ENCODE data around the gene HNRNPC. TPM values are rescaled to one million over a fixed set of nuclear protein-coding genes. Genes with fewer than 3 reads are reported as not detected.

HNRNPC gene
- total and polyA plus RNA-seq, 10 of the 15 experiments (the other 5 are each of a cell fraction or from before 2014, with no cell fraction given), result 679 to 1,492 (median 1,262) TPM

DNA sequence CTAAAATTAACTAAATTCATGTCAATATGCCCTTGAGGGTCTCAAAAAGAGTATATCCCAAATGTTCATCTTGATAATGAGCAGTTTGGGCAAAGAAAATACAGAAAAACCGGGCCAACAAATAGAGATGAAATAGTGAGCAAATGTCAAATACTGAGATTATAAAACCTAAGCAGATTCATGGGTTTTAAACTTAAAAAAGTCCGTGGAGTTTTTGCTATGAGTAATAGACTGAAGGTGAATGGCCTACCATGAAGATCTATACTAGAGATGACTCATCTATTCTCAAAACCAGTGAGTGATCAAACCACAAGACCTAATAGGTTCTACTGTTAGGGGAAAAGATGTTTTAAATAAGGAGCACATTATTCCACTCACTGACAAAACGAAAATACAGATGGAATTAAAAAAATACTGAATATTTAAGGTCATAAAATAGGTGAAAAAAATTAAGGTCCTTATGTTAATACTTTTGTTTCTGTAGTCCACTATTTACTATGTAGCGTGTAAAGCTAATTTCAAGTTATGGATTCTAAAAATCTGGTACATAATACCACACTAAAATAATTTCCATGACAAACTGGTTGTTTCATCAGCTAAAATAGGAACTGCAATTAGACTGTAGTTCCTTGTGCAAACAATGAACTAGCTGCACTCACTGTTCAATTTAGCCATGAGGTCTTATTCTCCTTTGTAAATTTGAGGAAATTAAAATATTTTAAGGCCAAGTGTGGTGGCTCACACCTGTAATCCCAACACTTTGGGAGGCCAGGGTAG lies 5.0 kb downstream of the HNRNPC start:
- Histone ChIP-seq H3K27me3 (replicated peaks in 1 of 2; ENCODE audit: control insufficient read depth in 2 of 2, insufficient read depth in 2 of 2, low read length in 1 of 2) (no peaks in the 10 kb centered on the region), H3K79me2 (ENCODE audit: control insufficient read depth, insufficient read depth, low read length) (peaks cover 97% of the 10 kb centered on the region), H3K27ac (ENCODE audit: control insufficient read depth, insufficient read depth) (peak overlapping the region; percentile 66), H4K20me1 (ENCODE audit: control insufficient read depth, insufficient read depth) (peaks cover 20% of the 10 kb centered on the region), H3K4me2 (ENCODE audit: control insufficient read depth, insufficient read depth) (peak overlapping the region; percentile 96), H3K9me3 (replicated peaks; ENCODE audit: control insufficient read depth, insufficient read depth, low read length) (no peaks in the 10 kb centered on the region), H3K4me3 (peak overlapping the region; percentile 98; the same call in 1 of the 2 replicates), H3K4me1 (ENCODE audit: control insufficient read depth, insufficient read depth, low read length) (peaks cover 23% of the 10 kb centered on the region), H3K36me3 (ENCODE audit: control insufficient read depth in 2 of 2, insufficient read depth in 2 of 2, low read length in 1 of 2) (peaks cover 7 to 37% of the 10 kb centered on the region in 2 experiments), H2AFZ (ENCODE audit: control insufficient read depth, low read depth, low read length) (no peak overlapping the region), H3K9ac (ENCODE audit: control insufficient read depth, insufficient read depth, low read length) (peak overlapping the region; percentile 56)
- FAIRE-seq (no peak), ATAC-seq (peak; percentile 72), DNase-seq (ENCODE audit: low read depth, low spot score) (peak; percentile 56)
- CTCF ChIA-PET, result interaction anchor here (0.8 to 3.0 kb wide), 8 partner anchors 8 to 250 kb away, joined by 3 to 14 read pairs (median 4); partner anchors contain the start of gene CHD8
- in situ Hi-C loops (cut with MboI) (no loop called here), intact Hi-C loops (cut with micrococcal nuclease; ENCODE audit: unreplicated experiment) (loop anchor here (10.0 kb wide), 1 partner anchor 121 kb away; the partner anchor contains the start of gene SUPT16H)
- RAD21 ChIA-PET (ENCODE audit: unreplicated experiment), result interaction anchor here (0.5 to 3.0 kb wide), 14 partner anchors 9 to 173 kb away, joined by 3 to 18 read pairs (median 4); no protein-coding TSS in a partner anchor
- SMC1A ChIA-PET (ENCODE audit: uncharacterized antibody, unreplicated experiment), result interaction anchor here (1.0 to 2.9 kb wide), 14 partner anchors 9 to 292 kb away, joined by 3 to 21 read pairs (median 5); partner anchors contain the start of gene RPGRIP1
- BruUV-seq (replicated peaks), result no TSS peak
- POLR2A ChIA-PET, result interaction anchor here (0.6 to 2.0 kb wide), 10 partner anchors 9 to 118 kb away, joined by 3 to 13 read pairs (median 4); no protein-coding TSS in a partner anchor
- WGBS (ENCODE audit: insufficient coverage, insufficient replicate concordance, low lambda C conversion rate, missing lambda C conversion rate), result 0% methylated on average over 4 of the region's 4 CpGs
- TF ChIP-seq CREM (IDR thresholded peaks at IDR 0.05; ENCODE audit: low read depth), result peak; percentile 49; the same call in 1 of the 2 replicates
- TF ChIP-seq SMARCA5 (IDR thresholded peaks at IDR 0.05), result 0 out of 2 replicates have a peak, but pooled peaks have one; percentile 39
- TF ChIP-seq IKZF1 (conservative IDR thresholded peaks at IDR 0.05), result 0 out of 2 replicates have a peak, but pooled peaks have one; percentile 24
- TF ChIP-seq TAF1 (IDR thresholded peaks at IDR 0.05; ENCODE audit: borderline replicate concordance, low read depth, low read length), result no peak
- TF ChIP-seq ZNF217 (IDR thresholded peaks at IDR 0.05), result 0 out of 2 replicates have a peak, but pooled peaks have one; percentile 41
- TF ChIP-seq, protein P1, sequence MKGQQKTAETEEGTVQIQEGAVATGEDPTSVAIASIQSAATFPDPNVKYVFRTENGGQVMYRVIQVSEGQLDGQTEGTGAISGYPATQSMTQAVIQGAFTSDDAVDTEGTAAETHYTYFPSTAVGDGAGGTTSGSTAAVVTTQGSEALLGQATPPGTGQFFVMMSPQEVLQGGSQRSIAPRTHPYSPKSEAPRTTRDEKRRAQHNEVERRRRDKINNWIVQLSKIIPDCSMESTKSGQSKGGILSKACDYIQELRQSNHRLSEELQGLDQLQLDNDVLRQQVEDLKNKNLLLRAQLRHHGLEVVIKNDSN (IDR thresholded peaks at IDR 0.05; ENCODE audit: borderline replicate concordance, extremely low read length, insufficient read depth, low read depth, low read length), result no peak
- no peak for TF ChIP-seq SIX5 (IDR thresholded peaks at IDR 0.05; ENCODE audit: low read depth, low read length, severe bottlenecking)
- peak; percentile 12; the same call in 1 of the 2 replicates for TF ChIP-seq SPI1 (IDR thresholded peaks at IDR 0.05; ENCODE audit: borderline replicate concordance, insufficient read depth, low read depth, low read length)
- peak; percentile 60; the same call in 1 of the 2 replicates for TF ChIP-seq TBL1XR1 (IDR thresholded peaks at IDR 0.05; ENCODE audit: low read depth, low read length)
- TF ChIP-seq FOS (IDR thresholded peaks at IDR 0.05; ENCODE audit: borderline replicate concordance, extremely low read depth, insufficient read length), result no peak
- TF ChIP-seq CHD1 (IDR thresholded peaks at IDR 0.05; ENCODE audit: low read depth, low read length), result 0 out of 2 replicates have a peak, but pooled peaks have one; percentile 66
- TF ChIP-seq, protein P2, sequence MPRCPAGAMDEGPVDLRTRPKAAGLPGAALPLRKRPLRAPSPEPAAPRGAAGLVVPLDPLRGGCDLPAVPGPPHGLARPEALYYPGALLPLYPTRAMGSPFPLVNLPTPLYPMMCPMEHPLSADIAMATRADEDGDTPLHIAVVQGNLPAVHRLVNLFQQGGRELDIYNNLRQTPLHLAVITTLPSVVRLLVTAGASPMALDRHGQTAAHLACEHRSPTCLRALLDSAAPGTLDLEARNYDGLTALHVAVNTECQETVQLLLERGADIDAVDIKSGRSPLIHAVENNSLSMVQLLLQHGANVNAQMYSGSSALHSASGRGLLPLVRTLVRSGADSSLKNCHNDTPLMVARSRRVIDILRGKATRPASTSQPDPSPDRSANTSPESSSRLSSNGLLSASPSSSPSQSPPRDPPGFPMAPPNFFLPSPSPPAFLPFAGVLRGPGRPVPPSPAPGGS (IDR thresholded peaks at IDR 0.05; ENCODE audit: borderline replicate concordance, insufficient read depth, low read depth, low read length, poor library complexity, severe bottlenecking), result peak; percentile 44
- TF ChIP-seq, protein P3, sequence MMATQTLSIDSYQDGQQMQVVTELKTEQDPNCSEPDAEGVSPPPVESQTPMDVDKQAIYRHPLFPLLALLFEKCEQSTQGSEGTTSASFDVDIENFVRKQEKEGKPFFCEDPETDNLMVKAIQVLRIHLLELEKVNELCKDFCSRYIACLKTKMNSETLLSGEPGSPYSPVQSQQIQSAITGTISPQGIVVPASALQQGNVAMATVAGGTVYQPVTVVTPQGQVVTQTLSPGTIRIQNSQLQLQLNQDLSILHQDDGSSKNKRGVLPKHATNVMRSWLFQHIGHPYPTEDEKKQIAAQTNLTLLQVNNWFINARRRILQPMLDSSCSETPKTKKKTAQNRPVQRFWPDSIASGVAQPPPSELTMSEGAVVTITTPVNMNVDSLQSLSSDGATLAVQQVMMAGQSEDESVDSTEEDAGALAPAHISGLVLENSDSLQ (IDR thresholded peaks at IDR 0.05), result no peak
- peak; percentile 69 for TF ChIP-seq MTA2 (IDR thresholded peaks at IDR 0.05; ENCODE audit: low read depth)
- TF ChIP-seq ZNF622 (IDR thresholded peaks at IDR 0.05), result no peak
- TF ChIP-seq, protein P4, sequence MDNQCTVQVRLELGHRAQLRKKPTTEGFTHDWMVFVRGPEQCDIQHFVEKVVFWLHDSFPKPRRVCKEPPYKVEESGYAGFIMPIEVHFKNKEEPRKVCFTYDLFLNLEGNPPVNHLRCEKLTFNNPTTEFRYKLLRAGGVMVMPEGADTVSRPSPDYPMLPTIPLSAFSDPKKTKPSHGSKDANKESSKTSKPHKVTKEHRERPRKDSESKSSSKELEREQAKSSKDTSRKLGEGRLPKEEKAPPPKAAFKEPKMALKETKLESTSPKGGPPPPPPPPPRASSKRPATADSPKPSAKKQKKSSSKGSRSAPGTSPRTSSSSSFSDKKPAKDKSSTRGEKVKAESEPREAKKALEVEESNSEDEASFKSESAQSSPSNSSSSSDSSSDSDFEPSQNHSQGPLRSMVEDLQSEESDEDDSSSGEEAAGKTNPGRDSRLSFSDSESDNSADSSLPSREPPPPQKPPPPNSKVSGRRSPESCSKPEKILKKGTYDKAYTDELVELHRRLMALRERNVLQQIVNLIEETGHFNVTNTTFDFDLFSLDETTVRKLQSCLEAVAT (IDR thresholded peaks at IDR 0.05), result peak; percentile 40
- peak; percentile 35 to 43; a peak in 1 of 4 replicates for TF ChIP-seq IKZF2 (IDR thresholded peaks at IDR 0.05)
- TF ChIP-seq ATF7 (IDR thresholded peaks at IDR 0.05; ENCODE audit: low read depth), result peak; percentile 72

Measured in GM12878 (cell line).